MM.1S (cell line): ENCODE data around the gene COPB2.

Experiments
- DNase-seq: peaks from one replicate; pipeline ENCODE4 v3.0.0-alpha.2; 2015
- H2AFZ ChIP-seq: fragments of 300-600 bp; sonication (generic); 2 replicates; pipeline ENCODE4 v1.6.0; 2016; ENCODE audit warnings: antibody characterized with exemption, low read length
- H3F3A ChIP-seq: fragments of 300-600 bp; sonication (generic); 2 replicates; pipeline ENCODE4 v1.6.1; 2016; ENCODE audit warnings: mild to moderate bottlenecking, antibody characterized with exemption, low read length, moderate library complexity, mixed read lengths; ENCODE audit not compliant: insufficient read depth
- H3K27ac ChIP-seq: fragments of 300-600 bp; sonication (generic); 2 replicates; pipeline ENCODE4 v1.5.1; 2016; ENCODE audit warnings: mild to moderate bottlenecking, low read length
- H3K27me3 ChIP-seq: fragments of 300-600 bp; sonication (generic); replicated peaks from 2 replicates; pipeline ENCODE4 v1.6.0; 2016; ENCODE audit warnings: low read length; ENCODE audit not compliant: insufficient read depth
- H3K36me3 ChIP-seq: fragments of 300-600 bp; sonication (generic); replicated peaks from 2 replicates; pipeline ENCODE4 v1.6.1; 2016; ENCODE audit warnings: mild to moderate bottlenecking, low read length, mixed read lengths; ENCODE audit not compliant: insufficient read depth
- H3K4me1 ChIP-seq: fragments of 300-600 bp; sonication (generic); 2 replicates; pipeline ENCODE4 v1.6.1; 2016; ENCODE audit warnings: low read length, mixed read lengths
- H3K4me2 ChIP-seq: fragments of 300-600 bp; sonication (generic); 2 replicates; pipeline ENCODE4 v1.6.0; 2016; ENCODE audit warnings: low read depth, low read length
- H3K4me3 ChIP-seq: fragments of 300-600 bp; sonication (generic); 2 replicates; pipeline ENCODE4 v1.5.1; 2016; ENCODE audit warnings: low read length, mixed read lengths
- H3K79me2 ChIP-seq: fragments of 300-600 bp; sonication (generic); 2 replicates; pipeline ENCODE4 v1.6.1; 2016; ENCODE audit warnings: mixed run types, low read length, mixed read lengths
- H3K9ac ChIP-seq: fragments of 300-600 bp; sonication (generic); 2 replicates; pipeline ENCODE4 v1.6.1; 2016; ENCODE audit warnings: low read length, mixed read lengths
- H3K9me2 ChIP-seq: fragments of 300-600 bp; sonication (generic); replicated peaks from 2 replicates; pipeline ENCODE4 v1.6.1; 2016; ENCODE audit warnings: mild to moderate bottlenecking, low read length, mixed read lengths; ENCODE audit not compliant: insufficient read depth
- H3K9me3 ChIP-seq: fragments of 300-600 bp; sonication (generic); replicated peaks from 2 replicates; pipeline ENCODE4 v1.6.1; 2016; ENCODE audit warnings: mild to moderate bottlenecking, low read length, mixed read lengths; ENCODE audit not compliant: insufficient read depth
- H4K20me1 ChIP-seq: fragments of 300-600 bp; sonication (generic); 2 replicates; pipeline ENCODE4 v1.6.1; 2016; ENCODE audit warnings: mild to moderate bottlenecking, low read length, moderate library complexity, mixed read lengths; ENCODE audit not compliant: insufficient read depth
- EZH2 ChIP-seq: fragments of 300-600 bp; sonication (generic); optimal IDR thresholded peaks from 2 replicates; pipeline ENCODE3; 2017; ENCODE audit warnings: low read depth, mild to moderate bottlenecking, antibody characterized with exemption, low read length, mixed read lengths
- EZH2phosphoT487 ChIP-seq: fragments of 300-600 bp; sonication (generic); IDR thresholded peaks from 2 replicates; pipeline ENCODE4 v1.6.1; 2018; ENCODE audit warnings: antibody characterized with exemption, low read length
- TF ChIP-seq, protein P1 (sequence below): fragments of 300-600 bp; sonication (generic); IDR thresholded peaks from 2 replicates; pipeline ENCODE4 v1.5.1; 2016; ENCODE audit warnings: antibody characterized with exemption, low read length, mixed read lengths

COPB2 gene

DNA sequence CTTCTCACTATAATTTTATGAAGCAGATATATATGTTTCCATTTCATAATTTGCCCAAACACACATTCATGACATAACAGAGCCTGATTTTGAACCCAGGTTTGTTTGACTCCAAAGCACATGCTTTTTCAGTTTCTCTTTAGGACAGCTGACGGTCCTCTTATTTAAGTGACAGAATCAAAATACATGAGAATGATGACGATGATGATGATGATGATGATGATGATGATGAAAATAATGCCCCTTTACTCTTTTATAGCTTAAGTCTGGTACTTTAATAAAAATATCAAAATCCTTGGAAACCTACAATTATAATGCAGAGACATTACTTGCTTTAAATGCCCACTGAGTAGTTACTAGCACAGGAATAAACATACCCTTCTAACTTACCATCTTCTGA lies 15.3 kb downstream of the COPB2 start:
- peaks cover 32% of the 10 kb centered on the region for H3K36me3 ChIP-seq

GRCh38 chr3:139364549-139364948 lies 24.9 kb downstream of the COPB2 start:
- H3K4me2 ChIP-seq, result no peak overlapping the region
- no peaks in the 10 kb centered on the region for H3K9me3 ChIP-seq
- no peaks in the 10 kb centered on the region for H3F3A ChIP-seq
- TF ChIP-seq, protein P1, sequence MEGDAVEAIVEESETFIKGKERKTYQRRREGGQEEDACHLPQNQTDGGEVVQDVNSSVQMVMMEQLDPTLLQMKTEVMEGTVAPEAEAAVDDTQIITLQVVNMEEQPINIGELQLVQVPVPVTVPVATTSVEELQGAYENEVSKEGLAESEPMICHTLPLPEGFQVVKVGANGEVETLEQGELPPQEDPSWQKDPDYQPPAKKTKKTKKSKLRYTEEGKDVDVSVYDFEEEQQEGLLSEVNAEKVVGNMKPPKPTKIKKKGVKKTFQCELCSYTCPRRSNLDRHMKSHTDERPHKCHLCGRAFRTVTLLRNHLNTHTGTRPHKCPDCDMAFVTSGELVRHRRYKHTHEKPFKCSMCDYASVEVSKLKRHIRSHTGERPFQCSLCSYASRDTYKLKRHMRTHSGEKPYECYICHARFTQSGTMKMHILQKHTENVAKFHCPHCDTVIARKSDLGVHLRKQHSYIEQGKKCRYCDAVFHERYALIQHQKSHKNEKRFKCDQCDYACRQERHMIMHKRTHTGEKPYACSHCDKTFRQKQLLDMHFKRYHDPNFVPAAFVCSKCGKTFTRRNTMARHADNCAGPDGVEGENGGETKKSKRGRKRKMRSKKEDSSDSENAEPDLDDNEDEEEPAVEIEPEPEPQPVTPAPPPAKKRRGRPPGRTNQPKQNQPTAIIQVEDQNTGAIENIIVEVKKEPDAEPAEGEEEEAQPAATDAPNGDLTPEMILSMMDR, result no peak
- no peak for TF ChIP-seq EZH2
- TF ChIP-seq EZH2phosphoT487, result no peak
- H3K4me1 ChIP-seq, result no peaks in the 10 kb centered on the region
- no peaks in the 10 kb centered on the region for H3K9me2 ChIP-seq
- peaks cover 17% of the 10 kb centered on the region for H3K36me3 ChIP-seq
- no peaks in the 10 kb centered on the region for H3K27me3 ChIP-seq
- H3K9ac ChIP-seq, result no peak overlapping the region
- H3K27ac ChIP-seq, result no peak overlapping the region
- H4K20me1 ChIP-seq, result no peaks in the 10 kb centered on the region
- no peak overlapping the region for H3K4me3 ChIP-seq
- DNase-seq, result no peak
- H3K79me2 ChIP-seq, result 0 out of 2 replicates have a peak, but pooled peaks cover 8% of the 10 kb centered on the region
- no peak overlapping the region for H2AFZ ChIP-seq

More for the DNA sequence above, 15.3 kb downstream of the COPB2 start:
- Histone ChIP-seq H2AFZ (no peak overlapping the region), H3K9ac (no peak overlapping the region), H3K4me1 (no peaks in the 10 kb centered on the region), H3K27me3 (no peaks in the 10 kb centered on the region), H3K4me2 (no peak overlapping the region), H3K27ac (no peak overlapping the region), H3F3A (no peaks in the 10 kb centered on the region; the same call in 1 of the 2 replicates), H3K9me2 (no peaks in the 10 kb centered on the region), H3K79me2 (peaks cover 18% of the 10 kb centered on the region), H3K9me3 (no peaks in the 10 kb centered on the region), H4K20me1 (no peaks in the 10 kb centered on the region), H3K4me3 (no peak overlapping the region)
- DNase-seq, result no peak
- TF ChIP-seq, protein P1, result no peak
- TF ChIP-seq EZH2phosphoT487 (no peak), EZH2 (no peak)

DNA sequence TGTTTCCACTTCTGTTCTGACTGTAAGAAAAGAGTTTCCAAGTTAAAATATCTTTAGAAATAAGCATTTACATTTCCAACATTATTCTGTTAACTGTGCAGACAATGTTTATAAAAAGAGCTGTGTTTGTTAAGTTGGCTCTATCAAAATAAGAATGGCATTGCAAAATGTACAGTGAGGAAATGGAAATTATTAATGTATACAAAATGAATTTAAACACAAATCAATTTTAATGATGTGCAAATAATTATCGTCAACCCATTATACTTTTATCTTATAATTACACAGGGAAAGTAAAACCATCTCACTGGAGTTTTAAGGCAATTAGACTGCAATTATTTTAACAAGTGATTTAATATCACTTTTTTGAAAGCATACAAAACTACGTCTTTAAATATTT lies 28.2 kb downstream of the COPB2 start:
- H3K36me3 ChIP-seq, result peaks cover 14% of the 10 kb centered on the region
- TF ChIP-seq EZH2phosphoT487 (no peak), EZH2 (no peak)
- TF ChIP-seq, protein P1, result no peak
- no peak for DNase-seq

More for the DNA sequence above, 28.2 kb downstream of the COPB2 start:
- H3K4me2 ChIP-seq, result no peak overlapping the region
- H3K9me2 ChIP-seq, result no peaks in the 10 kb centered on the region
- no peaks in the 10 kb centered on the region for H4K20me1 ChIP-seq
- H3K9me3 ChIP-seq, result no peaks in the 10 kb centered on the region
- no peak overlapping the region for H3K4me3 ChIP-seq
- H3K79me2 ChIP-seq, result 0 out of 2 replicates have a peak, but pooled peaks cover 8% of the 10 kb centered on the region
- H2AFZ ChIP-seq, result no peak overlapping the region
- no peaks in the 10 kb centered on the region for H3K4me1 ChIP-seq
- H3K27me3 ChIP-seq, result no peaks in the 10 kb centered on the region
- no peak overlapping the region for H3K9ac ChIP-seq
- no peak overlapping the region for H3K27ac ChIP-seq
- no peaks in the 10 kb centered on the region for H3F3A ChIP-seq
